ENCODE measurements around the gene KREMEN1. TPM values are rescaled to one million over a fixed set of nuclear protein-coding genes. Genes with fewer than 3 reads are reported as not detected.
A peak's percentile ranks its signal among the peaks of the same experiment; 100 is the strongest.

KREMEN1 gene
- polyA plus RNA-seq, 1 of the 3 experiments (the other 2 are of a cell fraction), result 10.0 TPM

GRCh38 chr22:29032014-29032475 is 40.8 kb upstream of the KREMEN1 start (continued):
- TF ChIP-seq CTCF (IDR thresholded peaks at IDR 0.05) (no peak), POLR2AphosphoS5 (IDR thresholded peaks at IDR 0.05; ENCODE audit: low read depth, low read length) (no peak), TAF1 (IDR thresholded peaks at IDR 0.05; ENCODE audit: borderline replicate concordance, low read depth, low read length) (no peak), NFIC (IDR thresholded peaks at IDR 0.05; ENCODE audit: borderline replicate concordance) (no peak), SMC3 (IDR thresholded peaks at IDR 0.05; ENCODE audit: low read depth, low read length) (no peak)

GRCh38 chr22:29032584-29032983 is 40.3 kb upstream of the KREMEN1 start:
- WGBS (ENCODE audit: low lambda C conversion rate), result 50% methylated on average over 2 of the region's 2 CpGs
- no peaks in the 10 kb centered on the region for H3K36me3 ChIP-seq (replicated peaks in 1 of 2; ENCODE audit: control insufficient read depth in 1 of 2, insufficient read depth in 2 of 2, low read length in 1 of 2)
- H3K9me2 ChIP-seq, result no peaks in the 10 kb centered on the region
- peaks cover 22 to 32% of the 10 kb centered on the region in 2 experiments for H3K4me1 ChIP-seq (ENCODE audit: control insufficient read depth in 1 of 2, insufficient read depth in 2 of 2, low read depth in 1 of 2, low read length in 1 of 2)
- H2AFZ ChIP-seq (ENCODE audit: low read depth), result no peak overlapping the region
- ChIA-PET POLR2A (no interaction called here), CTCF (interaction anchor here (0.9 to 1.6 kb wide), 5 partner anchors 8 to 432 kb away, joined by 3 to 8 read pairs (median 5); no protein-coding TSS in a partner anchor)
- no peak for DNase-seq
- H3K9ac ChIP-seq, result peak overlapping the region; percentile 80; the same call in 1 of the 2 replicates
- no peaks in the 10 kb centered on the region for H3K9me3 ChIP-seq
- H3K27ac ChIP-seq (ENCODE audit: low read depth in 2 of 2, low read length in 1 of 2), result peak overlapping the region in 1 of 2 experiments; percentile 99; a peak in 3 of 4 replicates
- peaks cover 23% of the 10 kb centered on the region for H3F3A ChIP-seq (replicated peaks; ENCODE audit: insufficient read depth)
- H3K79me2 ChIP-seq (ENCODE audit: insufficient read depth), result peaks cover 29% of the 10 kb centered on the region; the same call in 1 of the 2 replicates
- H4K20me1 ChIP-seq (ENCODE audit: insufficient read depth), result no peaks in the 10 kb centered on the region
- no peak for TF ChIP-seq GABPA (IDR thresholded peaks at IDR 0.05; ENCODE audit: low read depth)
- TF ChIP-seq PBX3 (IDR thresholded peaks at IDR 0.05), result no peak
- no peak for TF ChIP-seq NFIC (IDR thresholded peaks at IDR 0.05; ENCODE audit: borderline replicate concordance)
- no peak for TF ChIP-seq NRF1 (IDR thresholded peaks at IDR 0.05; ENCODE audit: low read depth, low read length)
- no peak for TF ChIP-seq RXRA (IDR thresholded peaks at IDR 0.05; ENCODE audit: borderline replicate concordance, low read depth)
- TF ChIP-seq JUND (IDR thresholded peaks at IDR 0.05), result no peak
- no peak for TF ChIP-seq RCOR1 (IDR thresholded peaks at IDR 0.05; ENCODE audit: low read length)
- TF ChIP-seq USF1 (IDR thresholded peaks at IDR 0.05; ENCODE audit: borderline replicate concordance, low read depth), result no peak
- TF ChIP-seq CTCF (IDR thresholded peaks at IDR 0.05), result no peak
- no peak for TF ChIP-seq REST (IDR thresholded peaks at IDR 0.05; ENCODE audit: low read depth, low read length)
- no peak for TF ChIP-seq ELF1 (IDR thresholded peaks at IDR 0.05)
- TF ChIP-seq IRF3 (IDR thresholded peaks at IDR 0.05; ENCODE audit: low read depth, low read length), result no peak
- TF ChIP-seq TEAD4 (IDR thresholded peaks at IDR 0.05; ENCODE audit: borderline replicate concordance, insufficient read depth), result no peak
- TF ChIP-seq ZBTB33 (IDR thresholded peaks at IDR 0.05; ENCODE audit: borderline replicate concordance, low read depth), result no peak
- TF ChIP-seq RFX5 (IDR thresholded peaks at IDR 0.05; ENCODE audit: low read length), result no peak
- peak overlapping the region; percentile 80 for H3K4me2 ChIP-seq
- H3K4me3 ChIP-seq (ENCODE audit: low read depth in 2 of 2, low read length in 1 of 2), result no peak overlapping the region
- H3K27me3 ChIP-seq (ENCODE audit: insufficient read depth), result no peaks in the 10 kb centered on the region
